OCI-LY7 (cell line): ENCODE results near the gene PITPNC1. TPM values are rescaled to one million over a fixed set of nuclear protein-coding genes. Genes with fewer than 3 reads are reported as not detected.
A peak's percentile ranks its signal among the peaks of the same experiment; 100 is the strongest.

Source experiments
- BruUV-seq: library from RNA; stranded (reverse); fragments of 400-500 nt; replicated peaks from 2 replicates; lab custom pipeline; 2021; lab: Mats Ljungman, UMichigan
- CTCF ChIA-PET: fragments of 300-600 bp; sonication (Branson Sonifier 250); formaldehyde crosslinking; loops from one replicate; lab custom pipeline; 2022; ENCODE audit warnings: antibody characterized with exemption; ENCODE audit not compliant: unreplicated experiment; lab: Charles Lee
- POLR2A ChIA-PET: fragments of 300-600 bp; sonication (Branson Sonifier 250); formaldehyde crosslinking; loops from one replicate; lab custom pipeline; 2022; ENCODE audit warnings: antibody characterized with exemption; lab: Charles Lee
- DNase-seq: peaks from one replicate; pipeline ENCODE4 v3.0.0-alpha.2; 2015; ENCODE audit warnings: low spot score
- H2AFZ ChIP-seq: fragments of 200-600 bp; sonication (generic), shearing (Covaris generic); 2 replicates; pipeline ENCODE4 v1.6.1; 2014; ENCODE audit warnings: mild to moderate bottlenecking, antibody characterized with exemption, low read length, moderate library complexity
- H3K27ac ChIP-seq: fragments of 200-600 bp; sonication (generic); 2 replicates; pipeline ENCODE4 v1.5.1; 2014; ENCODE audit warnings: mixed run types, low read depth, mild to moderate bottlenecking, moderate library complexity, low read length, inconsistent platforms; ENCODE audit not compliant: poor library complexity, severe bottlenecking
- H3K36me3 ChIP-seq: fragments of 200-600 bp; sonication (generic); 2 replicates; pipeline ENCODE4 v1.6.1; 2014; ENCODE audit warnings: mild to moderate bottlenecking, antibody characterized with exemption, low read length, moderate library complexity, mixed read lengths; ENCODE audit not compliant: insufficient read depth
- H3K4me1 ChIP-seq: fragments of 200-600 bp; sonication (generic); 2 replicates; pipeline ENCODE4 v1.5.1; 2014; ENCODE audit warnings: mild to moderate bottlenecking, low read length; ENCODE audit not compliant: insufficient read depth, poor library complexity, severe bottlenecking
- H3K4me2 ChIP-seq: fragments of 200-600 bp; sonication (generic); 2 replicates; pipeline ENCODE4 v1.6.1; 2014; ENCODE audit warnings: mild to moderate bottlenecking, low read length
- H3K4me3 ChIP-seq: fragments of 200-600 bp; sonication (generic); 2 replicates; pipeline ENCODE4 v1.5.1; 2014; ENCODE audit warnings: mild to moderate bottlenecking, low read depth, low read length; ENCODE audit not compliant: poor library complexity, severe bottlenecking
- H3K79me2 ChIP-seq: fragments of 200-600 bp; sonication (generic); 2 replicates; pipeline ENCODE4 v1.6.1; 2016; ENCODE audit warnings: low read depth, mild to moderate bottlenecking, low read length, moderate library complexity, mixed read lengths; ENCODE audit not compliant: insufficient read depth
- H3K9me2 ChIP-seq: fragments of 200-600 bp; sonication (generic); 2 replicates; pipeline ENCODE4 v1.6.1; 2016; ENCODE audit warnings: mild to moderate bottlenecking, low read length, mixed read lengths; ENCODE audit not compliant: insufficient read depth
- H3K9me3 ChIP-seq: fragments of 200-600 bp; sonication (generic); 2 replicates; pipeline ENCODE4 v1.6.1; 2014; ENCODE audit warnings: mild to moderate bottlenecking, mixed run types, low read length, mixed read lengths
- H4K20me1 ChIP-seq: fragments of 200-600 bp; sonication (generic); 2 replicates; pipeline ENCODE4 v1.6.1; 2014; ENCODE audit warnings: mild to moderate bottlenecking, antibody characterized with exemption, low read length, moderate library complexity, mixed read lengths; ENCODE audit not compliant: insufficient read depth
- EZH2phosphoT487 ChIP-seq: fragments of 200-600 bp; sonication (generic); IDR thresholded peaks from 2 replicates; pipeline ENCODE4 v1.6.1; 2018; ENCODE audit warnings: low read depth, borderline replicate concordance, mild to moderate bottlenecking, mixed run types, antibody characterized with exemption, low read length, moderate library complexity, mixed read lengths
- intact Hi-C: fragments of 100-400 bp; cut with micrococcal nuclease; formaldehyde crosslinking; loops from one replicate; pipeline ENCODE4 v1.10.0; 2022; ENCODE audit not compliant: unreplicated experiment
- total RNA-seq, 2 experiments: library from RNA; depleted of rRNA in 1 of 2; stranded (reverse); fragments of >200 nt in 1 of 2; shearing (Covaris generic) in 1 of 2; gene quantifications; 2 replicates each; pipeline ENCODE4 v1.2.3, GENCODE V29; 2014 to 2022
- TF ChIP-seq, protein P1 (sequence below): fragments of 200-600 bp; sonication (generic); conservative IDR thresholded peaks from 2 replicates; pipeline ENCODE4 v1.5.1; 2014; ENCODE audit warnings: mild to moderate bottlenecking, antibody characterized with exemption, low read length, moderate library complexity, mixed read lengths

Gene PITPNC1
- total RNA-seq, 2 experiments from 2014 or later = 14.3 to 21.1 TPM

DNA sequence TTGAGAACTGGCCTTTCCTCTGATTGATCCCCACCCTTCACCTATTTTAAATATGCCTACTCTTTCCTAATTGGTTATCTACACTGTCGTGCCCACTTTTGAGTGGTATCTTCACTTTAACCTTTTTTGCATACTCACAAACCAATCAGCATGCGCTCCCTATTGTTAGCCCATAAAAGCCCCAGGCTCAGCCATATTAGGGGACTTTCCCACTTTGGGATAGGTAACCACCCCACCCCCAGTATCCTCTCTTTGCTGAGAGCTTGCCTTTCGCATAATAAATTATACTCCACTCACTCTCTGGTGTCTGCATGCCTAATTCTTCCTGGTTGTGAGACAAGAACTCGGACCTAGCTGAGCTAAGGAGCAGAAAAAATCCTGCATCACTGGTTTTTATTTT is 281.2 kb downstream of the PITPNC1 start:
- no peaks in the 10 kb centered on the region for H3K36me3 ChIP-seq
- ChIA-PET CTCF (interaction anchor here (0.6 kb wide), 1 partner anchor 47 kb away, joined by 3 read pairs; no protein-coding TSS in a partner anchor), POLR2A (no interaction called here)
- no peak overlapping the region for H3K4me3 ChIP-seq
- no peaks in the 10 kb centered on the region for H3K79me2 ChIP-seq
- H2AFZ ChIP-seq = no peak overlapping the region
- no peaks in the 10 kb centered on the region for H3K4me1 ChIP-seq
- no peaks in the 10 kb centered on the region for H4K20me1 ChIP-seq
- H3K27ac ChIP-seq = no peak overlapping the region
- H3K9me2 ChIP-seq = no peaks in the 10 kb centered on the region
- TF ChIP-seq EZH2phosphoT487 = no peak
- TF ChIP-seq, protein P1, sequence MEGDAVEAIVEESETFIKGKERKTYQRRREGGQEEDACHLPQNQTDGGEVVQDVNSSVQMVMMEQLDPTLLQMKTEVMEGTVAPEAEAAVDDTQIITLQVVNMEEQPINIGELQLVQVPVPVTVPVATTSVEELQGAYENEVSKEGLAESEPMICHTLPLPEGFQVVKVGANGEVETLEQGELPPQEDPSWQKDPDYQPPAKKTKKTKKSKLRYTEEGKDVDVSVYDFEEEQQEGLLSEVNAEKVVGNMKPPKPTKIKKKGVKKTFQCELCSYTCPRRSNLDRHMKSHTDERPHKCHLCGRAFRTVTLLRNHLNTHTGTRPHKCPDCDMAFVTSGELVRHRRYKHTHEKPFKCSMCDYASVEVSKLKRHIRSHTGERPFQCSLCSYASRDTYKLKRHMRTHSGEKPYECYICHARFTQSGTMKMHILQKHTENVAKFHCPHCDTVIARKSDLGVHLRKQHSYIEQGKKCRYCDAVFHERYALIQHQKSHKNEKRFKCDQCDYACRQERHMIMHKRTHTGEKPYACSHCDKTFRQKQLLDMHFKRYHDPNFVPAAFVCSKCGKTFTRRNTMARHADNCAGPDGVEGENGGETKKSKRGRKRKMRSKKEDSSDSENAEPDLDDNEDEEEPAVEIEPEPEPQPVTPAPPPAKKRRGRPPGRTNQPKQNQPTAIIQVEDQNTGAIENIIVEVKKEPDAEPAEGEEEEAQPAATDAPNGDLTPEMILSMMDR = no peak
- no TSS peak for BruUV-seq
- peaks cover 7% of the 10 kb centered on the region; the same call in 1 of the 2 replicates for H3K9me3 ChIP-seq
- peak; percentile 4 for DNase-seq
- H3K4me2 ChIP-seq = no peak overlapping the region
- intact Hi-C loops = no loop called here

DNA sequence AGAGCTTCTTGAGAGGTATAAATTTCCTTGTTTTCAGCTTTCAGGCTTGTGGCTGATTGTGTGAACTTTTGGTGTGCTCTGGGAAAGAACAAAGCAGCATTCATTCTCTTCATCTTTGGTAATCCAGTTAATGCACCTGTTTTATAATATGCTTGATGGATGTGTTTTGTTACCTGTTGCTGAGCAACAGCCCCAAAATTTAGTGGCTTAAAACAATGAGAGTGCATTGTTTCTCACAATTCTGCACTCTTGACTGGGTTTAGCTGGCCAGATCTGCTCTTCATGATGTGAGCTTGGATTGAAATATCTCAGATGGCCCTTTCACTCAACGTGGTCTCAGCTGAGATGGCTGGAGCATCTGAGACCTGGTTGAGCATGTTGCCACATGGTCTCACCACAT is 281.9 kb downstream of the PITPNC1 start:
- intact Hi-C loops = no loop called here
- POLR2A ChIA-PET = interaction anchor here (0.7 kb wide), 1 partner anchor 19 kb away, joined by 3 read pairs; no protein-coding TSS in a partner anchor

GRCh38 chr17:67662712-67663111 is 285.6 kb downstream of the PITPNC1 start:
- H3K79me2 ChIP-seq = no peaks in the 10 kb centered on the region
- intact Hi-C loops = no loop called here
- no peaks in the 10 kb centered on the region for H4K20me1 ChIP-seq
- H3K9me2 ChIP-seq = no peaks in the 10 kb centered on the region
- POLR2A ChIA-PET = interaction anchor here (0.5 kb wide), 1 partner anchor 347 kb away, joined by 5 read pairs; no protein-coding TSS in a partner anchor
- no peak for DNase-seq
- no TSS peak for BruUV-seq
- TF ChIP-seq, protein P1 = no peak
- no peak for TF ChIP-seq EZH2phosphoT487
- no peak overlapping the region for H2AFZ ChIP-seq
- no peaks in the 10 kb centered on the region for H3K4me1 ChIP-seq
- peaks cover 7% of the 10 kb centered on the region; the same call in 1 of the 2 replicates for H3K9me3 ChIP-seq
- H3K36me3 ChIP-seq = no peaks in the 10 kb centered on the region
- no peak overlapping the region for H3K4me2 ChIP-seq
- CTCF ChIA-PET = no interaction called here
- H3K4me3 ChIP-seq = no peak overlapping the region
- no peak overlapping the region for H3K27ac ChIP-seq

More for the DNA sequence above, 281.9 kb downstream of the PITPNC1 start:
- no peak for TF ChIP-seq EZH2phosphoT487
- TF ChIP-seq, protein P1 = no peak
- Histone ChIP-seq H3K9me3 (peaks cover 7% of the 10 kb centered on the region; the same call in 1 of the 2 replicates), H2AFZ (no peak overlapping the region), H3K4me3 (no peak overlapping the region), H3K4me1 (no peaks in the 10 kb centered on the region), H3K27ac (no peak overlapping the region), H3K36me3 (no peaks in the 10 kb centered on the region), H3K9me2 (no peaks in the 10 kb centered on the region), H3K4me2 (no peak overlapping the region), H4K20me1 (no peaks in the 10 kb centered on the region), H3K79me2 (no peaks in the 10 kb centered on the region)
- CTCF ChIA-PET = no interaction called here
- no peak for DNase-seq
- BruUV-seq = no TSS peak
